Activated CD4-positive, alpha-beta T cell treated with anti-CD3 and anti-CD28 coated beads, Interleukin-2, amount 10 ng/mL, durations not matched to agents 24 days and 14 days (primary cell): Measurements from ENCODE around the gene TGM5. TPM values are rescaled to one million over a fixed set of nuclear protein-coding genes. Genes with fewer than 3 reads are reported as not detected.
"Not testable (repeated sequence)": the region's sequence is repeated elsewhere in the genome, so short reads cannot be mapped to it uniquely, and the experiment has no call there.

ENCODE experiments used
- DNase-seq: peaks from one replicate; pipeline ENCODE4 v3.0.0; 2022
- H3K27ac Mint-ChIP-seq: one replicate; pipeline ENCODE4 v1.8.0; 2022; ENCODE audit warnings: mild to moderate bottlenecking, mixed read lengths
- H3K27me3 Mint-ChIP-seq: one replicate; pipeline ENCODE4 v1.8.0; 2022; ENCODE audit warnings: mixed read lengths
- H3K36me3 Mint-ChIP-seq: one replicate; pipeline ENCODE4 v1.8.0; 2022; ENCODE audit warnings: low read depth, mild to moderate bottlenecking, mixed read lengths
- H3K4me1 Mint-ChIP-seq: one replicate; pipeline ENCODE4 v1.8.0; 2021; ENCODE audit warnings: mixed read lengths
- H3K4me3 Mint-ChIP-seq: one replicate; pipeline ENCODE4 v1.8.0; 2022; ENCODE audit warnings: mild to moderate bottlenecking, moderate library complexity, mixed read lengths
- H3K9me3 Mint-ChIP-seq: one replicate; pipeline ENCODE4 v1.8.0; 2021; ENCODE audit warnings: mixed read lengths
- intact Hi-C: fragments of 100-400 bp; cut with micrococcal nuclease; formaldehyde crosslinking; loops from one replicate; pipeline ENCODE4 v1.15.1; 2023
- total RNA-seq: library from RNA; stranded (reverse); gene quantifications from 2 replicates; pipeline ENCODE4 v1.2.3, GENCODE V29; 2022

Gene TGM5
- total RNA-seq, 1 donor from 2014 or later: not detected

- peaks cover 13% of the 10 kb centered on the region for H3K27me3 Mint-ChIP-seq
- H3K27ac Mint-ChIP-seq, H3K4me1 Mint-ChIP-seq, H3K4me3 Mint-ChIP-seq, H3K36me3 Mint-ChIP-seq, DNase-seq, H3K9me3 Mint-ChIP-seq: not testable (repeated sequence)
- intact Hi-C loops: loop anchor here (1.0 to 5.0 kb wide), 2 partner anchors 41 to 59 kb away; partner anchors contain the start of gene TGM5
These were observed 40.8 kb downstream of the TGM5 start for GRCh38 chr15:43225950-43226255.

DNA sequence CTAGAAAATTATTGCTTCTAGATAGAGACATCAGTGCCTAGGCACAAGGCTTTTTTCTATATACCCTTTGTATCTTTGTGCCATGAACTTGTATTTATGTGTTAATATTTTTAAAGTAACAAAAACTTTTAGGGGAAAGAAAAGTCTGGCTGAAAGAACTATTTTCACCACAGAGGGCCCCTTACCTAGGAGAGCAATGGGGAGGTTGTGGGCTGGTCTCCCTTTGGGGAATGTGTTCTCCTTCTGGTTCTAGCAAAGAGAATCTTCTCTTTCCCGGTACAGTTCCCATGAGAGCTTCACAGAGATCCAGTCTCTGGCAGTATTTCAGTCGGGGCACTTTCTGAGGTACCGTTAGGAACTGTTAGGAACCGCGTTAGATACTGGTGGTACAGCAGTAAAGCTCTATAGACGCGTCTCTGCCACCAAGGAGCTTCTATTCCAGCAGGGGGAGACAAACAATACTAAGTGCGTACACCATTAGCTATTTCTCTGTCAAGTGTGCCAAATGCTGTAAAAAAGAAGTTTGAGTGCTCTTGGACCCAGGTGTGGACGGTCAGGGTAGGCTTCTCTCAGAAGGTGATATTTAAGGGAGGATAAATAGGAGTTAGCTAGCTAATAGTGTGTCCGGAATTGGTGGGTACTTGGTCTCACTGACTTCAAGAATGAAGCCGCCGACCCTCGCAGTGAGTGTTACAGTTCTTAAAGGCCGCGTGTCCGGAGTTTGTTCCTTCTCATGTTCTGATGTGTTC, 41.4 kb downstream of the TGM5 start:
- Mint-ChIP-seq H3K27me3 (peaks cover 14% of the 10 kb centered on the region), H3K27ac (no peak overlapping the region), H3K4me3 (no peak overlapping the region), H3K9me3 (no peaks in the 10 kb centered on the region), H3K4me1 (peaks cover 5% of the 10 kb centered on the region), H3K36me3 (no peaks in the 10 kb centered on the region)
- DNase-seq: peak; percentile 87
- intact Hi-C loops: loop anchor here (1.0 to 5.0 kb wide), 2 partner anchors 42 to 60 kb away; partner anchors contain the start of gene TGM5

DNA sequence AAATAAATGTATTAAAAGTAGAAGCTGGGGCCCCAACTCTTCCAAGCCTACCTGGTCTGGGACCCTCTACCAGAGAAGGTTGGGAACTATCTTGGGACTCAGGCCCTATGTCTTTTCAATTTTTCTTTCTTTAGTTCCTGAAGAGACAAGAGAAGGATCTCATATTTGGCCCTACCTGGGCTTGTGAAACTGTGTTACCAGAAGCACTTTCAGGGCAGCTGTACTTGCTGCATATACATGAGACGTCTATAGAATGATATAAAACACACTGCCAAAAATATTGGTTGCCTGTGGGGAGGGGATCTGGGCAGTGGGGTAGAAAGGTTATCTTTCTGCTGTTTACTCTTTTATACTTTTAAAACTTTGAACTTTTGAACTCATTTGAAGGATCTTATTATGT, 45.3 kb downstream of the TGM5 start:
- H3K27ac Mint-ChIP-seq: no peak overlapping the region
- H3K36me3 Mint-ChIP-seq: no peaks in the 10 kb centered on the region
- H3K4me3 Mint-ChIP-seq: no peak overlapping the region
- intact Hi-C loops: no loop called here
- DNase-seq: no peak
- peaks cover 5% of the 10 kb centered on the region for H3K4me1 Mint-ChIP-seq
- H3K27me3 Mint-ChIP-seq: peaks cover 16% of the 10 kb centered on the region
- no peaks in the 10 kb centered on the region for H3K9me3 Mint-ChIP-seq

GRCh38 chr15:43220991-43221403, 45.7 kb downstream of the TGM5 start, which contains the start of gene EPB42:
Gene EPB42, minus strand, starts transcription at chr15:43221018. Its CDS starts 193 bp downstream, at chr15:43220825.
- no peak for DNase-seq
- Mint-ChIP-seq H3K4me1 (peaks cover 5% of the 10 kb centered on the region), H3K27ac (no peak within 1 kb of the TSS), H3K27me3 (peaks cover 16% of the 10 kb centered on the region), H3K9me3 (no peaks in the 10 kb centered on the region), H3K36me3 (no peaks in the 10 kb centered on the region), H3K4me3 (no peak within 1 kb of the TSS)
- intact Hi-C loops: no loop called here

GRCh38 chr15:43219929-43220928, 46.5 kb downstream of the TGM5 start:
- no peaks in the 10 kb centered on the region for H3K36me3 Mint-ChIP-seq
- H3K27ac Mint-ChIP-seq: no peak overlapping the region
- DNase-seq: no peak
- peaks cover 16% of the 10 kb centered on the region for H3K27me3 Mint-ChIP-seq
- no peaks in the 10 kb centered on the region for H3K9me3 Mint-ChIP-seq
- intact Hi-C loops: no loop called here
- H3K4me1 Mint-ChIP-seq: no peaks in the 10 kb centered on the region
- H3K4me3 Mint-ChIP-seq: no peak overlapping the region

DNA sequence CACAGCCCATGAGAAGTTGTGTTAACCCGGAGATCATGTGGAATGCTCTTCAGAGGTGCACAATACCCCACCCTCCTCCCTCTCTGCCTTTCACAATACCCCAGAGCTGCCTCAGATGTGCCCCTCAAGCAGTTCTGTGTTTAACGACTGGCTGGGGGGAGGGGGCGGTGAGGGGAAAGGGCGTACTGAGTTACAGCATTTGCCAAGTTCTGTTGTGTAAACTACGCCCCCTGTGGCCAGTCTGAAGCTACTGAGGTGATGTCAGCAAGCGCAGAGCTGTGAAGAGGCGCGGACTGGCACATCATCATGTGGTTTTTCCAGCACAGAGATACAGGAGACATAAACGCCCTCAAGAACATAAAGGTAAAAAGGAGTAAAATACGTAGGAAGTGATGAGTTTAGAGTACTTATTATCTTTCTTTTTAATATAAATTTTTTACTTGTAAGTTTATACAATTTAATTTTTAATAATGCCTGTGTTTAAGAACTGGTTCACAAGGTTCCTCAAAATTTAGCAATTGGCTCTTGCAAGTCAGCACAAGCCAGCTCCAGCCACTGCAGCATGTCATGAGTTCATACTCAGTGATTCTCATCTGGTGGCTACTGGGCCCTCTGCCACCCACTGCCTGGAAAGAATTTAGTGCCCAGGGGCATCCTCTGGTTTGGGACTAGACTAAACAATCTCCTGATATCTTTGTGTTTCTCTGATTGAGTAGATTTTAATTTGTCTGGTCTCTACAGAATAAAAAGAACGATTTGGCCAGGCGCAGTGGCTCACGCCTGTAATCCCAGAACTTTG, 47.6 kb downstream of the TGM5 start:
- no peaks in the 10 kb centered on the region for H3K36me3 Mint-ChIP-seq
- no peak overlapping the region for H3K4me3 Mint-ChIP-seq
- DNase-seq: no peak
- H3K27ac Mint-ChIP-seq: no peak overlapping the region
- H3K27me3 Mint-ChIP-seq: peaks cover 13% of the 10 kb centered on the region
- no peaks in the 10 kb centered on the region for H3K4me1 Mint-ChIP-seq
- intact Hi-C loops: no loop called here
- H3K9me3 Mint-ChIP-seq: no peaks in the 10 kb centered on the region

GRCh38 chr15:43215961-43216360, 50.8 kb downstream of the TGM5 start:
- peaks cover 7% of the 10 kb centered on the region for H3K27me3 Mint-ChIP-seq
- DNase-seq: no peak
- intact Hi-C loops: no loop called here
- no peak overlapping the region for H3K4me3 Mint-ChIP-seq
- H3K36me3 Mint-ChIP-seq: no peaks in the 10 kb centered on the region
- H3K9me3 Mint-ChIP-seq: no peaks in the 10 kb centered on the region
- no peak overlapping the region for H3K27ac Mint-ChIP-seq
- no peaks in the 10 kb centered on the region for H3K4me1 Mint-ChIP-seq

- no peak overlapping the region for H3K4me3 Mint-ChIP-seq
- H3K4me1 Mint-ChIP-seq: no peaks in the 10 kb centered on the region
- H3K27me3 Mint-ChIP-seq: peaks cover 10% of the 10 kb centered on the region
- intact Hi-C loops: no loop called here
- H3K36me3 Mint-ChIP-seq: no peaks in the 10 kb centered on the region
- no peaks in the 10 kb centered on the region for H3K9me3 Mint-ChIP-seq
- no peak for DNase-seq
- no peak overlapping the region for H3K27ac Mint-ChIP-seq
These were observed 52.0 kb downstream of the TGM5 start for GRCh38 chr15:43214592-43215295.

DNA sequence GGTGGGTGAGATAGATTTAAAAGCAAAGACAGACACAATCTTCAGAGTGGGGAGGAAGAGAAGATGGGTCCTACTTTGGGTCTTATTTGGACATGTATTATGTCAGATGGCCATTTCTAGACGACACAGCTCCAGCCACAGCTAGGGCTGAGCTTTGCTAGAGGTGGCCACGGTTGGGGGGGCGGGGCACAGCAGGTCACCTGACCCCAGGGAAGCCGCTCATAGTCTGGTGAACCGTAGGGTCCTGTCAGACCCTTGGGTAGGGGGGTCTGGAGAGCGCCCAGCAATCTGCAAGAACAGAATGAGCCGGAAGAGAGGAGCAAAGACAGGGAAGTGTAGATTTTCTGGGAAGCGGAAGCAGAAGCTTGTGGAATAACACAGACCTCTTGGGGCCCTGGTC, 52.6 kb downstream of the TGM5 start:
- peaks cover 11% of the 10 kb centered on the region for H3K27me3 Mint-ChIP-seq
- H3K4me3 Mint-ChIP-seq: no peak overlapping the region
- no peaks in the 10 kb centered on the region for H3K9me3 Mint-ChIP-seq
- H3K27ac Mint-ChIP-seq: no peak overlapping the region
- H3K36me3 Mint-ChIP-seq: no peaks in the 10 kb centered on the region
- no peak for DNase-seq
- intact Hi-C loops: no loop called here
- H3K4me1 Mint-ChIP-seq: no peaks in the 10 kb centered on the region

DNA sequence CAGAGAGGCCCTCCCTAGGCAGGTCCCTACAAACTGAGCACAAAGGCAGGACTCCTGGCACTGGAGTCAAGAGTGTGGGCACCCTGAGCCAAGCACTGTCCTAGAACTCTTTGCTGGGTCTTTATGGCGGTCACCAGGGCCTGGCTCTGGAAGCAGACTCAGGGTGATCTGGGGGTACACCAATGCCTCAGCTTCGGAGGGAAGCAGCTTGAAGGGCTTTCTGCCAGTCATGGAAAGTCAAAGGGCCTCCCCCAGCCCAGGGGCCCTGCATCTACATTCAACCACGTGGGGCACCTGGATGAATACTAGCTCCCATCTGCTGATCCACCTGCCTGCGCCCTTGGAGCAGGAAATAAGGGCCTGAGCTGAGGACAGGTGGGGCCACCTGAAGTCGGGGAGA, 53.3 kb downstream of the TGM5 start:
- Mint-ChIP-seq H3K9me3 (no peaks in the 10 kb centered on the region), H3K4me1 (no peaks in the 10 kb centered on the region), H3K27ac (no peak overlapping the region), H3K4me3 (no peak overlapping the region), H3K36me3 (no peaks in the 10 kb centered on the region), H3K27me3 (peaks cover 17% of the 10 kb centered on the region)
- intact Hi-C loops: no loop called here
- DNase-seq: no peak

GRCh38 chr15:43212951-43213350, 53.8 kb downstream of the TGM5 start:
- Mint-ChIP-seq H3K36me3 (no peaks in the 10 kb centered on the region), H3K4me3 (no peak overlapping the region), H3K27me3 (peaks cover 15% of the 10 kb centered on the region), H3K27ac (no peak overlapping the region), H3K4me1 (no peaks in the 10 kb centered on the region), H3K9me3 (no peaks in the 10 kb centered on the region)
- intact Hi-C loops: no loop called here
- no peak for DNase-seq

GRCh38 chr15:43212299-43212698, 54.4 kb downstream of the TGM5 start:
- no peak for DNase-seq
- intact Hi-C loops: no loop called here
- peaks cover 15% of the 10 kb centered on the region for H3K27me3 Mint-ChIP-seq
- H3K27ac Mint-ChIP-seq: no peak overlapping the region
- no peaks in the 10 kb centered on the region for H3K4me1 Mint-ChIP-seq
- no peaks in the 10 kb centered on the region for H3K9me3 Mint-ChIP-seq
- H3K4me3 Mint-ChIP-seq: no peak overlapping the region
- no peaks in the 10 kb centered on the region for H3K36me3 Mint-ChIP-seq

DNA sequence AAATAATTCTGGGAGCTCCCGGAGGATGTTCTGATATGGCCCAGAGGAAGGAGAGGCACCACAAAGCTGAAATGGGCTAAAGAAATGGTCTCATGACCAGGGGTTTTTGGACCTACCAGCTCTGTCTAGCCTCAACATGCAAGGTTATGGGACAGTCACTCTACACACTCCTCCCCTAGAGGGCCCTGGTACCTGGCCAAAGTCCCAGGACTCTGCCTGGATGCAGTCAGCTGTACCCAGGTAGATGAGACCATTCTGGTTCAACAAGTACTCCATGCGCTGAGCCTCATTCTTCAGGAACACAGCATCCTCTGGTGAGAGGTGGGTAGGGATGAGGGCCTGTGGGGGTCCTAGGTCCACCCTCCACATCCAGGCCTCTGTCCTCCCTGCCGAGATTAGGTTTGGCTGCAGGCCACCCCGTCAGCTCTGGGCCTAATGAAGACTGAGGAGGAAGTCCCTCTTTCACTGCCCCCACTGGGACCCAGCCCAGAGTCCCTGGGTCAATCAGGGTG, 55.4 kb downstream of the TGM5 start:
- no peaks in the 10 kb centered on the region for H3K36me3 Mint-ChIP-seq
- no peaks in the 10 kb centered on the region for H3K9me3 Mint-ChIP-seq
- intact Hi-C loops: no loop called here
- DNase-seq: no peak
- H3K27ac Mint-ChIP-seq: no peak overlapping the region
- H3K4me1 Mint-ChIP-seq: no peaks in the 10 kb centered on the region
- H3K4me3 Mint-ChIP-seq: no peak overlapping the region
- peaks cover 15% of the 10 kb centered on the region for H3K27me3 Mint-ChIP-seq
